SK-N-SH treated with all-trans-retinoic acid at 6 μM for 48 hours (cell line): ENCODE measurements around the gene DDRGK1.

Experiments
- ESRRG ChIP-seq: fragments of 250-450 bp; sonication (Bioruptor Pico); IDR thresholded peaks from 2 replicates; pipeline ENCODE4 v1.6.1; 2021; ENCODE audit warnings: mild to moderate bottlenecking
- SNAI2 ChIP-seq: fragments of 250-450 bp; sonication (Bioruptor Pico); IDR thresholded peaks from 2 replicates; pipeline ENCODE4 v1.5.0; 2020; ENCODE audit warnings: mild to moderate bottlenecking, moderate library complexity

- no peak for TF ChIP-seq ESRRG
- no peak for TF ChIP-seq SNAI2 (CRISPR knock-in tag)
Measured at GRCh38 chr20:3233131-3233990, 28.9 kb upstream of the DDRGK1 start.
